ENCODE results near the gene ZNF500. TPM values are rescaled to one million over a fixed set of nuclear protein-coding genes. Genes with fewer than 3 reads are reported as not detected.

The ZNF500 gene
- total and polyA plus RNA-seq, 4 donors = 7.5 to 14.6 (median 12.2) TPM

DNA sequence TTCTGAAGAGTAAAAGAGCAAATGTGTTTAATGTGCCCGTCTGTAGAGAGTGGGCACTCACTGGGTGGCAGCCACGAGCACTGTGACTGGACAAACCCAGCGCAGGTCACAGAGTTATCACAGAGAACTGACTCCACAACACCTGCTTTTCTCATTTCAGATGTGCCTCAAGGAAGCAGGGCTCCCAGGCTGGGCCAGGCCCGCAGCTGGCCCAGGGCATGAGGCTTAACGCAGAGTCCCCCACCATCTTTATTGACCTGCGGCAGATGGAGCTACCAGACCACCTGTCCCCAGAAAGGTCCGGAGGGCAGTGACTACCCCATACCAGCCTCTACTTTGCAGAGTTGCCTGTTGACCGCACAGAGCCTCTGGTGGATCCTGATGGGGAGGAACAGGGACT is 20.7 kb downstream of the ZNF500 start:
- H3K27me3 ChIP-seq (ENCODE audit: control insufficient read depth in 3 of 3, insufficient read depth in 3 of 3, low read length in 2 of 3) = no peaks in the 10 kb centered on the region
- no peak for ATAC-seq (ENCODE audit: insufficient read depth, low FRiP score)
- DNase-seq = no peak

GRCh38 chr16:4745274-4745569 is 21.7 kb downstream of the ZNF500 start:
- H3K4me1 ChIP-seq (ENCODE audit: control insufficient read depth in 5 of 5, insufficient read depth in 5 of 5, low read length in 5 of 5) = peaks cover 0 to 12% (median 0%) of the 10 kb centered on the region in 5 donors
- no peaks in the 10 kb centered on the region for H3K9me3 ChIP-seq (ENCODE audit: control insufficient read depth in 4 of 4, insufficient read depth in 3 of 4, low read length in 3 of 4)
- no peak overlapping the region for H3K9ac ChIP-seq (ENCODE audit: insufficient read depth in 1 of 2, low read length in 2 of 2)
- no peak for DNase-seq
- no peaks in the 10 kb centered on the region for H3K27me3 ChIP-seq (ENCODE audit: control insufficient read depth in 3 of 3, insufficient read depth in 3 of 3, low read length in 2 of 3)
- TF ChIP-seq CTCF (IDR thresholded peaks at IDR 0.05; ENCODE audit: control extremely low read depth, extremely low read depth) = no peak
- H3K4me3 ChIP-seq = no peak overlapping the region
- 83 to 94% methylated on average over 3 of the region's 3 CpGs for WGBS, 2 donors
- H3K36me3 ChIP-seq (ENCODE audit: control insufficient read depth in 4 of 4, insufficient read depth in 4 of 4, low read length in 4 of 4) = peaks cover 0 to 5% (median 0%) of the 10 kb centered on the region in 4 donors
- no peak overlapping the region for H3K27ac ChIP-seq (ENCODE audit: low read depth in 1 of 2, low read length in 1 of 2)
- no peak for ATAC-seq (ENCODE audit: insufficient read depth, low FRiP score)

More for the DNA sequence above, 20.7 kb downstream of the ZNF500 start:
- Histone ChIP-seq H3K36me3 (ENCODE audit: control insufficient read depth in 4 of 4, insufficient read depth in 4 of 4, low read length in 4 of 4) (peaks cover 0 to 10% (median 2%) of the 10 kb centered on the region in 4 donors), H3K9me3 (ENCODE audit: control insufficient read depth in 4 of 4, insufficient read depth in 3 of 4, low read length in 3 of 4) (no peaks in the 10 kb centered on the region), H3K9ac (ENCODE audit: insufficient read depth in 1 of 2, low read length in 2 of 2) (no peak overlapping the region), H3K4me1 (ENCODE audit: control insufficient read depth in 5 of 5, insufficient read depth in 5 of 5, low read length in 5 of 5) (peaks cover 0 to 12% (median 0%) of the 10 kb centered on the region in 5 donors), H3K4me3 (no peak overlapping the region), H3K27ac (ENCODE audit: low read depth in 1 of 2, low read length in 1 of 2) (no peak overlapping the region)
- no peak for TF ChIP-seq CTCF (IDR thresholded peaks at IDR 0.05; ENCODE audit: control extremely low read depth, extremely low read depth)
- 83 to 86% methylated on average over 8 of the region's 8 CpGs for WGBS, 2 donors

DNA sequence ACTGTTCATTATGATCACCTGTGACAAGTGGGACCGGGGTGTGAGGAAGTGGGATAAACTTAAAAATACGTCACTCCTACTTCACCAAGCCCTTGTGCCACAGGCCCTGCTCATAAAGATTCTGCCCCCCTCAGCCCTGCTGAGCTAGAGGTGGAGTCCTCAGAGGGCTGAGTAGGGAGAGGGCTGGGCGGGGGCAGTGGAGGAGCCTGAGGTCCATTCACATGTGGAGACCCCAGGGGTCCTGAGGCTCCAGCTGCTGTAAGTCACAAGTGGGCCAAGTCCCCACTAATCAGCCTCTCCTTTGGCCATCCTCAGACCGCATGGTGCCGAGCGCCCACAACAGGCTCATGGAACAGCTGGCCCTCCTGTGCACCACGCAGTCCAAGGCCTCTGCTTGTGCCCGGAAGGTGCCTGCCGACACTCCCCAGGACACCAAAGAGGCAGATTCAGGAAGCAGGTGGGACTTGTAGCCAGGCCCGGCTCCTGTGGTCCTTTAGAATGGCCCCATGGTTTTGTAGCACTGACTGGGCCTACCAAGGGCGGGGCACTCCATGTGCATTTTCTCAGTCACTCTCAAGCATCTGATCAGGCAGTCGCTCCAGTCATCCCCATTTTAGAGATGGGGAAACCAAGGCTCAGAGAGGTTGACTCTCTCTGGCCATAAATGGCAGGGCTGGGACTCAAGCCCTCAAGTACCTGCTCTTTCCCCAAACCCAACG is 22.2 kb downstream of the ZNF500 start:
- ATAC-seq (ENCODE audit: insufficient read depth, low FRiP score) = no peak
- 70 to 83% methylated on average over 13 of the region's 13 CpGs for WGBS, 2 donors

More for the DNA sequence above, 22.2 kb downstream of the ZNF500 start:
- no peaks in the 10 kb centered on the region for H3K27me3 ChIP-seq (ENCODE audit: control insufficient read depth in 3 of 3, insufficient read depth in 3 of 3, low read length in 2 of 3)
- H3K9me3 ChIP-seq (ENCODE audit: control insufficient read depth in 4 of 4, insufficient read depth in 3 of 4, low read length in 3 of 4) = no peaks in the 10 kb centered on the region
- H3K27ac ChIP-seq (ENCODE audit: low read depth in 1 of 2, low read length in 1 of 2) = no peak overlapping the region
- H3K4me1 ChIP-seq (ENCODE audit: control insufficient read depth in 5 of 5, insufficient read depth in 5 of 5, low read length in 5 of 5) = peaks cover 0 to 12% (median 0%) of the 10 kb centered on the region in 5 donors
- DNase-seq = no peak
- H3K4me3 ChIP-seq = no peak overlapping the region
- TF ChIP-seq CTCF (IDR thresholded peaks at IDR 0.05; ENCODE audit: control extremely low read depth, extremely low read depth) = no peak
- H3K36me3 ChIP-seq (ENCODE audit: control insufficient read depth in 4 of 4, insufficient read depth in 4 of 4, low read length in 4 of 4) = peaks cover 0 to 1% (median 0%) of the 10 kb centered on the region in 4 donors
- no peak overlapping the region for H3K9ac ChIP-seq (ENCODE audit: insufficient read depth in 1 of 2, low read length in 2 of 2)
